NOMO-1 treated with DMSO at 0.1 percent for 48 hours (cell line): ENCODE data around the gene ALDH4A1.

Experiments
- DNase-seq: peaks from one replicate; lab custom pipeline; 2025; ENCODE audit not compliant: unreplicated experiment; lab: John Stamatoyannopoulos, UW

Gene ALDH4A1

GRCh38 chr1:18902523-18903290, at the start of gene ALDH4A1:
TSS of gene ALDH4A1 (minus strand) at chr1:18902555. CDS start at chr1:18902523, 32 bp downstream.
- peak; percentile 99 for DNase-seq

- DNase-seq = peak; percentile 59
These were observed 49.5 kb upstream of the ALDH4A1 start for GRCh38 chr1:18951818-18952391.

- peak; percentile 60 for DNase-seq
These were observed 49.1 kb upstream of the ALDH4A1 start for GRCh38 chr1:18951416-18951815.

GRCh38 chr1:18950401-18951026, 48.2 kb upstream of the ALDH4A1 start:
- no peak for DNase-seq

- DNase-seq = peak; percentile 17
These were observed 47.5 kb upstream of the ALDH4A1 start for GRCh38 chr1:18949686-18950400.

GRCh38 chr1:18948913-18949685, 46.7 kb upstream of the ALDH4A1 start:
- DNase-seq = no peak

GRCh38 chr1:18948048-18948912, 45.9 kb upstream of the ALDH4A1 start:
- DNase-seq = no peak

GRCh38 chr1:18947570-18947969, 45.2 kb upstream of the ALDH4A1 start:
- no peak for DNase-seq

- DNase-seq = no peak
These were observed 44.4 kb upstream of the ALDH4A1 start for GRCh38 chr1:18946550-18947381.

- DNase-seq = peak; percentile 76
These were observed 43.1 kb upstream of the ALDH4A1 start for GRCh38 chr1:18945401-18945849.

- DNase-seq = no peak
These were observed 42.5 kb upstream of the ALDH4A1 start for GRCh38 chr1:18944810-18945209.

GRCh38 chr1:18943914-18944572, 41.7 kb upstream of the ALDH4A1 start:
- no peak for DNase-seq

GRCh38 chr1:18943162-18943561, 40.8 kb upstream of the ALDH4A1 start:
- no peak for DNase-seq

- DNase-seq = no peak
These were observed 40.0 kb upstream of the ALDH4A1 start for GRCh38 chr1:18942340-18942739.

GRCh38 chr1:18941221-18942141, 39.1 kb upstream of the ALDH4A1 start:
- no peak for DNase-seq

GRCh38 chr1:18940303-18941020, 38.1 kb upstream of the ALDH4A1 start:
- DNase-seq = no peak
